Activated CD4-positive, alpha-beta T cell treated with anti-CD3 and anti-CD28 coated beads for 36 hours (primary cell): ENCODE results near the gene TTLL11. TPM values are rescaled to one million over a fixed set of nuclear protein-coding genes. Genes with fewer than 3 reads are reported as not detected.

Experiments
- ATAC-seq: fragments of 200-7000 bp; cut with Tn5 transposase; one replicate; pipeline ENCODE4 v1.10.0; 2021; ENCODE audit warnings: mild to moderate bottlenecking, moderate library complexity
- CTCF ChIA-PET: fragments of 350-600 bp; sonication (Branson Sonifier 250); formaldehyde crosslinking; loops from one replicate; lab custom pipeline; 2021; ENCODE audit warnings: antibody characterized with exemption; lab: Charles Lee
- POLR2A ChIA-PET: fragments of 350-600 bp; sonication (Branson Sonifier 250); formaldehyde crosslinking; loops from one replicate; lab custom pipeline; 2021; ENCODE audit warnings: antibody characterized with exemption, inconsistent platforms; lab: Charles Lee
- DNase-seq: peaks from one replicate; pipeline ENCODE4 v3.0.0-alpha.2; 2020
- H3K27ac Mint-ChIP-seq: one replicate; pipeline ENCODE4 v1.8.0; 2021; ENCODE audit warnings: mixed read lengths
- H3K27me3 Mint-ChIP-seq: one replicate; pipeline ENCODE4 v1.8.0; 2021; ENCODE audit warnings: mixed read lengths
- H3K36me3 Mint-ChIP-seq: one replicate; pipeline ENCODE4 v1.8.0; 2021; ENCODE audit warnings: low read depth, mixed read lengths
- H3K4me1 Mint-ChIP-seq: one replicate; pipeline ENCODE4 v1.8.0; 2021; ENCODE audit warnings: mixed read lengths
- H3K4me3 Mint-ChIP-seq: one replicate; pipeline ENCODE4 v1.8.0; 2021; ENCODE audit warnings: mild to moderate bottlenecking, moderate library complexity, mixed read lengths
- H3K9me3 Mint-ChIP-seq: one replicate; pipeline ENCODE4 v1.8.0; 2021; ENCODE audit warnings: low read depth, mixed read lengths
- intact Hi-C, 2 experiments: fragments of 100-400 bp; cut with DNase I in 1 of 2; cut with micrococcal nuclease in 1 of 2; formaldehyde crosslinking; loops; one replicate each; pipeline versions ENCODE4 v1.14.2 to v1.15.1; 2022 to 2024; cut with DNase I, micrococcal nuclease
- total RNA-seq, 2 experiments: library from RNA; stranded (reverse); gene quantifications; one replicate each; pipeline ENCODE4 v1.2.3, GENCODE V29; 2021

The TTLL11 gene
- total RNA-seq, 2 experiments from 2014 or later, result 1.3 to 1.8 TPM

DNA sequence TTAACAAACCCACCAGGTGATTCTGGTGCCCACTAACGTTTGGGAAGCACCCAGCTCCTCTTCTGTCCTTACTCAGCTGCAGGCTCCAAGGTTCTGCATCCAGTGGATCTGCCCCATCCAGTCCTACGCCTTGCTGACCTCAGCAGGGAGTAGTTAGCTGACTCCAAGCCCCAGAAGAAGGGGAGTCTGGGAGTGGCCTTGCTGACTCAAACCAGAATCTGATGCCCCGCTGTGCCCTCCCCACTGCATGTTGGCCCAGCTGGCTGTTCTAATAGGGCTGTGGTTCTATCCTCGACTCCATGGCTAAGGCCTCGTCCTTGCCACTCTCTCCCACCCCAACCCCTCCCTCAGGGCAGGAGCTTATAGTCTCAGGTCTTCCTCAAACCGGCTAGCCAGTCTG is 136.3 kb downstream of the TTLL11 start:
- DNase-seq (no peak), ATAC-seq (no peak)
- H3K4me1 Mint-ChIP-seq, result peaks cover 4% of the 10 kb centered on the region
- H3K9me3 Mint-ChIP-seq, result no peaks in the 10 kb centered on the region
- H3K36me3 Mint-ChIP-seq, result no peaks in the 10 kb centered on the region
- CTCF ChIA-PET, result no interaction called here
- no peaks in the 10 kb centered on the region for H3K27me3 Mint-ChIP-seq
- intact Hi-C loops, result no loop called here
- H3K4me3 Mint-ChIP-seq, result no peak overlapping the region
- POLR2A ChIA-PET, result no interaction called here
- no peak overlapping the region for H3K27ac Mint-ChIP-seq

GRCh38 chr9:121955649-121956048 is 137.5 kb downstream of the TTLL11 start:
- POLR2A ChIA-PET, result no interaction called here
- Mint-ChIP-seq H3K36me3 (no peaks in the 10 kb centered on the region), H3K4me1 (peaks cover 4% of the 10 kb centered on the region), H3K9me3 (no peaks in the 10 kb centered on the region), H3K27me3 (no peaks in the 10 kb centered on the region), H3K4me3 (no peak overlapping the region), H3K27ac (no peak overlapping the region)
- CTCF ChIA-PET, result no interaction called here
- no peak for DNase-seq
- intact Hi-C loops, result no loop called here
- ATAC-seq, result no peak

DNA sequence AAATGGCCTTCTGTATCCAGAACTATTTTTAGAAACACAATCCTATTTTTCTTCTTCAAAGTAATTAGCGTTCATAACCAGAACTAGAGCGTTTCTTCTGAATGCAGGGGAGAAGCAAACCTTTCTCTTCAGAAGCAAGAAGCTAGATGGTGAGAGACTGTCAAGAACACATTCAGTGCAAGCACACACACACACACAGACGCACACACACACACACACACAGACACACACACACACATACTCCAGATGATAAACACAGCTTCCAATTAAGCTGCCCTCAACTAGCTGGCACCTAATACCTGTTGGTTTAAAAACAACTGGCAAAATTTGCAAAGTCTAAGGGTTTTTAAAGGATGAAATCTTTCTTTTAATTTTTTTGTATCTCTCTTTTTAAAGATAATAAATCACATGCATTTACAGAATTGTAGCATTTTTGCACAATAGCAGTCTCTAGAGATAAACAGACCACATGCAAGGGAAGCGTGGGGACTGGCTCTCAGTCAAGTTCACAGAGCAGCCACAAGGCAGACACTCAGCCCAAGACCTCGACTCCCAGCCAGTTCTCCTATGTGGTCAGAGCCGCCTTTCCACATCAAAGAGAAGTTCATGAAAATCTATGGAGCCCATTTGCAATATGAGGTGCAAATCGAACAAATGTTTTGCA is 138.5 kb downstream of the TTLL11 start:
- Mint-ChIP-seq H3K27ac (no peak overlapping the region), H3K4me1 (peaks cover 4% of the 10 kb centered on the region), H3K36me3 (no peaks in the 10 kb centered on the region), H3K27me3 (no peaks in the 10 kb centered on the region), H3K9me3 (no peaks in the 10 kb centered on the region), H3K4me3 (no peak overlapping the region)
- ATAC-seq, result no peak
- no peak for DNase-seq
- intact Hi-C loops, result no loop called here
- CTCF ChIA-PET, result no interaction called here
- POLR2A ChIA-PET, result no interaction called here

GRCh38 chr9:121952611-121953010 is 140.5 kb downstream of the TTLL11 start:
- no peaks in the 10 kb centered on the region for H3K36me3 Mint-ChIP-seq
- CTCF ChIA-PET, result no interaction called here
- no peaks in the 10 kb centered on the region for H3K4me1 Mint-ChIP-seq

GRCh38 chr9:121950866-121951265 is 142.2 kb downstream of the TTLL11 start:
- Mint-ChIP-seq H3K27ac (no peak overlapping the region), H3K9me3 (no peaks in the 10 kb centered on the region), H3K4me3 (no peak overlapping the region), H3K27me3 (no peaks in the 10 kb centered on the region), H3K4me1 (no peaks in the 10 kb centered on the region), H3K36me3 (no peaks in the 10 kb centered on the region)
- no peak for ATAC-seq
- no peak for DNase-seq
- CTCF ChIA-PET, result no interaction called here
- POLR2A ChIA-PET, result no interaction called here
- intact Hi-C loops, result no loop called here

More at GRCh38 chr9:121952611-121953010, 140.5 kb downstream of the TTLL11 start:
- Mint-ChIP-seq H3K27ac (no peak overlapping the region), H3K27me3 (no peaks in the 10 kb centered on the region), H3K9me3 (no peaks in the 10 kb centered on the region), H3K4me3 (no peak overlapping the region)
- POLR2A ChIA-PET, result no interaction called here
- no peak for DNase-seq
- no peak for ATAC-seq
- intact Hi-C loops, result no loop called here

- CTCF ChIA-PET, result no interaction called here
- intact Hi-C loops, result no loop called here
- POLR2A ChIA-PET, result no interaction called here
- H3K4me3 Mint-ChIP-seq, result no peak overlapping the region
- no peaks in the 10 kb centered on the region for H3K27me3 Mint-ChIP-seq
- ATAC-seq (no peak), DNase-seq (no peak)
- no peaks in the 10 kb centered on the region for H3K36me3 Mint-ChIP-seq
- no peak overlapping the region for H3K27ac Mint-ChIP-seq
- no peaks in the 10 kb centered on the region for H3K9me3 Mint-ChIP-seq
- H3K4me1 Mint-ChIP-seq, result no peaks in the 10 kb centered on the region
These were observed 142.7 kb downstream of the TTLL11 start for GRCh38 chr9:121950441-121950840.

DNA sequence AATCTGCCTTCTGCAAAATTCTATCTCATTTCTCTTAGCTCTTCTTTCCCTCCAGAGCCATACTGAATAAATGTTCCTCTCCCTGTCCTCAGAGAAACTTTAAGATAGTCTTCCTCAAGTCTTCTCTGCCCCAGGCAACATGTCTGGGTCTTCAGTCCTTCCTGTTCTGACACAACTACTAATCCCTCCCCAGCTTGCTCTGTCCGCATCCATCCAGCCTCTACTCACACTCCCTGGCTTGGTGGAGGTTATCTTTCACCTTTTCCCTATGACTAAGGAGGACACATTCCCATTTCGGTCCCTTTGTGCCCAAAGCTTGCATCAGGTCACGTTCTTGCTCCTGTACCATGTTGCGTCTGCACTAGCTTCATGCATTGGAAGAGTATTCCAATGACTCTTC is 143.3 kb downstream of the TTLL11 start:
- CTCF ChIA-PET, result no interaction called here
- Mint-ChIP-seq H3K27me3 (no peaks in the 10 kb centered on the region), H3K36me3 (no peaks in the 10 kb centered on the region), H3K4me1 (no peaks in the 10 kb centered on the region), H3K9me3 (no peaks in the 10 kb centered on the region), H3K27ac (no peak overlapping the region), H3K4me3 (no peak overlapping the region)
- no peak for DNase-seq
- POLR2A ChIA-PET, result no interaction called here
- ATAC-seq, result no peak
- intact Hi-C loops, result no loop called here

DNA sequence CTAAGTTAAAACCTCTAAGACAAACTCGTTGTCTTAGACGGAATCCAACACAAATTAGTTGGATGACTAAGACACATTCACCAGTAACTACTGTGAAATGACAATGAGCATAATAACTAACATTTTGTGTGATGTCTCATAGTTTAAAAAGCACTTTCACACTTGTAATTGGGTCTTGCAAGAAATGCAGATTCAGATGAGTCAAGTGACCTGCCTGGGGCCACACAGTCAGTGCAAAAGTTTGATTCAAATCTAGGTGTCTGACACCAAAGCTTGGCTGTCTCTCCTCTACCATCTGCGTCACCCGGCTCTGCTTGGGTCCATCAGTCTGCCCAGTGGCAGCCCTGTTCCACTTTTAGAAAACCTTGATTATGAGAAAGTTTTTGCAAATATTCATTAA is 143.7 kb downstream of the TTLL11 start:
- H3K9me3 Mint-ChIP-seq, result no peaks in the 10 kb centered on the region
- no peak overlapping the region for H3K4me3 Mint-ChIP-seq
- ATAC-seq, result peak; percentile 23
- H3K27ac Mint-ChIP-seq, result no peak overlapping the region
- H3K36me3 Mint-ChIP-seq, result no peaks in the 10 kb centered on the region
- no peak for DNase-seq
- POLR2A ChIA-PET, result no interaction called here
- no peaks in the 10 kb centered on the region for H3K27me3 Mint-ChIP-seq
- intact Hi-C loops, result no loop called here
- H3K4me1 Mint-ChIP-seq, result no peaks in the 10 kb centered on the region
- CTCF ChIA-PET, result no interaction called here

- no peak overlapping the region for H3K4me3 Mint-ChIP-seq
- no peaks in the 10 kb centered on the region for H3K27me3 Mint-ChIP-seq
- no peaks in the 10 kb centered on the region for H3K4me1 Mint-ChIP-seq
- ATAC-seq (no peak), DNase-seq (no peak)
- ChIA-PET CTCF (no interaction called here), POLR2A (no interaction called here)
- no peaks in the 10 kb centered on the region for H3K36me3 Mint-ChIP-seq
- H3K9me3 Mint-ChIP-seq, result no peaks in the 10 kb centered on the region
- intact Hi-C loops, result no loop called here
- no peak overlapping the region for H3K27ac Mint-ChIP-seq
These were observed 145.3 kb downstream of the TTLL11 start for GRCh38 chr9:121947775-121948174.

DNA sequence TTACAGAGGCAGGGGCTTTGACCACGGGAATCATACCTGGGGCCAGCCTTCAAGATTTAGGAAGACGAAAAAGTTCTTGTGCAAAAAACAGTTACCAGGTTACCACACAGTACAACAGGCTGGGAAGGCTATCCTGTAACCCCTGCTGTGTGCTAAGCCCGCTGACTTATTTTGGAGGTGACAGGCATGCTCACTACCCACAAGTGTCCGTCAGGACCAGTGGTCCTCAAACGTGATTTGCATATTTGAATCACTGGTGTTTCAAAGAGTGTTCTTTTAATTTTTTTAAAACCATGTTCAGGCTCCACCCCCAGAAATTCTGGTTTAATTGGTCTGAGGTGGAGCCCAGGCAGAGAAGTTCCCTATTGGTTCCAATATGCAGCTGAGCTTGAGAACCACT is 146.6 kb downstream of the TTLL11 start:
- ChIA-PET POLR2A (no interaction called here), CTCF (interaction anchor here (0.7 to 0.8 kb wide), 2 partner anchors 11 to 45 kb away, joined by 3 read pairs; no protein-coding TSS in a partner anchor)
- Mint-ChIP-seq H3K4me3 (no peak overlapping the region), H3K9me3 (no peaks in the 10 kb centered on the region), H3K27ac (no peak overlapping the region), H3K27me3 (no peaks in the 10 kb centered on the region), H3K36me3 (no peaks in the 10 kb centered on the region), H3K4me1 (no peaks in the 10 kb centered on the region)
- ATAC-seq (no peak), DNase-seq (no peak)
- intact Hi-C loops, result no loop called here

- no peaks in the 10 kb centered on the region for H3K9me3 Mint-ChIP-seq
- ChIA-PET CTCF (interaction anchor here (0.7 to 0.8 kb wide), 2 partner anchors 10 to 45 kb away, joined by 3 read pairs; no protein-coding TSS in a partner anchor), POLR2A (no interaction called here)
- no peaks in the 10 kb centered on the region for H3K36me3 Mint-ChIP-seq
- no peaks in the 10 kb centered on the region for H3K27me3 Mint-ChIP-seq
- H3K27ac Mint-ChIP-seq, result no peak overlapping the region
- intact Hi-C loops, result no loop called here
- no peak overlapping the region for H3K4me3 Mint-ChIP-seq
- H3K4me1 Mint-ChIP-seq, result no peaks in the 10 kb centered on the region
- no peak for DNase-seq
- ATAC-seq, result no peak
These were observed 147.3 kb downstream of the TTLL11 start for GRCh38 chr9:121945849-121946248.

DNA sequence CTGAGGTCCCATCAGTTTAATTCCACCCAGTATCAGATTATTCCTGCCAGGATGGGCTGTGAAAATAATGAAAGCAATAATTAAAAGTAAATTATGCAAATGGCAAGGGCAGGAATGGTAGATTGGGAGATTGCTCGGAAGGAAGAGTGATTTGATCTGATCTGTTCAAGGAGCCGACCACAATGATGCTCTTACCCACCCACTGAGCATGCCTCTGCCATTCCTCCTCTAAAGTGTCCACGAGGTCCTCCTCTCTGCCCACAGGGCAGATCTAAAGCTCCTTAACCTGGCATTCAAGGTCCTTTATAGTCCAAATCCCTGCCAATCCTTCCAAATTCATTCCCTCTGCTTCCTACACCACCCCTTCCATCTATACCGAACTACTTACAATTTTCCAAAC is 147.8 kb downstream of the TTLL11 start:
- Mint-ChIP-seq H3K36me3 (no peaks in the 10 kb centered on the region), H3K4me1 (no peaks in the 10 kb centered on the region), H3K27me3 (no peaks in the 10 kb centered on the region), H3K4me3 (no peak overlapping the region), H3K27ac (no peak overlapping the region), H3K9me3 (no peaks in the 10 kb centered on the region)
- intact Hi-C loops, result no loop called here
- DNase-seq, result no peak
- no peak for ATAC-seq
- ChIA-PET POLR2A (no interaction called here), CTCF (no interaction called here)
